K562 (cell line): ENCODE data around the gene TMIGD3. TPM values are rescaled to one million over a fixed set of nuclear protein-coding genes. Genes with fewer than 3 reads are reported as not detected.

Experiments
- ARID4B ChIP-seq: sonication (generic); formaldehyde crosslinking; IDR thresholded peaks from 2 replicates; pipeline ENCODE4 v1.8.0; 2022; ENCODE audit warnings: mild to moderate bottlenecking, missing genetic modification reagents
- ATF7 ChIP-seq: fragments of 450-650 bp; IDR thresholded peaks from 2 replicates; pipeline ENCODE4 v1.7.1; 2014; ENCODE audit warnings: mild to moderate bottlenecking, moderate library complexity
- FOXM1 ChIP-seq, 2 experiments: fragments of 450-650 bp in 1 of 2; sonication (generic) in 1 of 2; formaldehyde crosslinking in 1 of 2; IDR thresholded peaks; 2 replicates each; pipeline versions ENCODE4 v1.6.1 to v1.9.0; 2017 to 2022; ENCODE audit warnings: low read depth in 2 of 2, mild to moderate bottlenecking in 2 of 2, missing genetic modification reagents in 1 of 2, moderate library complexity in 1 of 2
- HOXB6 ChIP-seq: fragments of 250-450 bp; sonication (Bioruptor Pico); IDR thresholded peaks from 2 replicates; pipeline ENCODE4 v1.5.1; 2022; ENCODE audit warnings: mild to moderate bottlenecking, borderline replicate concordance
- JUNB ChIP-seq: fragments of 450-650 bp; formaldehyde crosslinking; conservative IDR thresholded peaks from 2 replicates; pipeline ENCODE4 v1.4.0; 2020; ENCODE audit warnings: mild to moderate bottlenecking
- JUND ChIP-seq, 2 experiments: IDR thresholded peaks; 2 replicates in 1 of 2; 3 replicates in 1 of 2; pipeline ENCODE4 v1.6.1; 2011; ENCODE audit warnings: borderline replicate concordance in 2 of 2, low read depth in 2 of 2, low read length in 2 of 2, improper control_type of control experiment in 1 of 2, missing biosample characterization in 1 of 2, missing genetic modification characterization in 1 of 2, missing genetic modification reagents in 1 of 2
- LCOR ChIP-seq: sonication (generic); formaldehyde crosslinking; IDR thresholded peaks from 2 replicates; pipeline ENCODE4 v1.8.0; 2022; ENCODE audit warnings: mild to moderate bottlenecking, missing genetic modification reagents
- MAX ChIP-seq: sonication (generic); formaldehyde crosslinking; IDR thresholded peaks from 2 replicates; pipeline ENCODE4 v1.9.0; 2022; ENCODE audit warnings: mild to moderate bottlenecking, missing genetic modification reagents
- PATZ1 ChIP-seq: fragments of 250-450 bp; sonication (Bioruptor Pico); IDR thresholded peaks from 2 replicates; pipeline ENCODE4 v1.5.0; 2020; ENCODE audit warnings: mild to moderate bottlenecking, borderline replicate concordance
- TCF7L2 ChIP-seq: fragments of 150-350 bp; IDR thresholded peaks from 2 replicates; pipeline ENCODE4 v1.6.1; 2016; ENCODE audit warnings: low read depth, mild to moderate bottlenecking, low read length, moderate library complexity
- ZBTB26 ChIP-seq: fragments of 450-650 bp; formaldehyde crosslinking; IDR thresholded peaks from 2 replicates; pipeline ENCODE4 v1.4.0; 2022; ENCODE audit warnings: missing genetic modification characterization
- ZBTB5 ChIP-seq: fragments of 450-650 bp; IDR thresholded peaks from 2 replicates; pipeline ENCODE4 v1.6.1; 2017; ENCODE audit warnings: antibody characterized with exemption
- ZBTB7A ChIP-seq: IDR thresholded peaks from 2 replicates; pipeline ENCODE4 v1.6.1; 2011; ENCODE audit warnings: low read depth, mild to moderate bottlenecking, low read length, moderate library complexity, borderline replicate concordance; ENCODE audit not compliant: control insufficient read depth
- ZNF449 ChIP-seq: fragments of 250-450 bp; sonication (Bioruptor Pico); IDR thresholded peaks from 2 replicates; pipeline ENCODE4 v1.8.0; 2022; ENCODE audit warnings: moderate library complexity, mild to moderate bottlenecking, inconsistent platforms
- polyA plus RNA-seq, 8 experiments: library from polyadenylated mRNA; depleted of rRNA in 4 of 8; stranded (reverse) in 5 of 8; unstranded in 3 of 8; fragments of >200 nt; fragmentation: Nextera tagmentation in 2 of 8; fragmentation: Illumina TruSeq in 1 of 8; extraction: Ambion mirVana in 2 of 8; extraction: Trizol in 1 of 8; gene quantifications; 2 replicates each; pipeline versions ENCODE4 v1.2.1 to v1.2.3, GENCODE V29; 2011 to 2014; ENCODE audit warnings: inconsistent platforms in 1 of 8, missing spikeins in 1 of 8
- total RNA-seq, 7 experiments: library from RNA; depleted of rRNA in 6 of 7; stranded (reverse); fragments of >200 nt in 6 of 7; fragmentation: Illumina TruSeq in 2 of 7; extraction: Trizol in 2 of 7; gene quantifications; 2 replicates each; pipeline versions ENCODE4 v1.2.1 to v1.2.3, GENCODE V29; 2011 to 2021; ENCODE audit warnings: low replicate concordance in 1 of 7

TMIGD3 gene
- total and polyA plus RNA-seq, 9 of the 15 experiments (the other 6 are each of a cell fraction or from before 2014, with no cell fraction given): 0.11 to 0.13 (median 0.11) TPM; not detected in 6

- TF ChIP-seq LCOR (CRISPR knock-in tag) (0 out of 2 replicates have a peak, but pooled peaks have one; percentile 14), JUND (IDR thresholded peaks at IDR 0.05; ENCODE audit: borderline replicate concordance, low read depth, low read length) (no peak), JUND (tag; IDR thresholded peaks at IDR 0.05; ENCODE audit: borderline replicate concordance, low read depth, low read length) (no peak), MAX (CRISPR knock-in tag) (no peak), ARID4B (CRISPR knock-in tag) (0 out of 2 replicates have a peak, but pooled peaks have one; percentile 12), JUNB (CRISPR knock-in tag) (no peak), PATZ1 (0 out of 2 replicates have a peak, but pooled peaks have one; percentile 45), ZBTB7A (peak; percentile 66; the same call in 1 of the 2 replicates), ZBTB26 (CRISPR knock-in tag) (peak; percentile 79; the same call in 1 of the 2 replicates), ZNF449 (CRISPR knock-in tag) (no peak), FOXM1 (IDR thresholded peaks at IDR 0.05; ENCODE audit: low read depth) (no peak), FOXM1 (CRISPR knock-in tag; IDR thresholded peaks at IDR 0.05; ENCODE audit: low read depth) (no peak), ATF7 (no peak), ZBTB5 (no peak), TCF7L2 (no peak), HOXB6 (no peak)
These were observed 53.8 kb downstream of the TMIGD3 start (continued) for GRCh38 chr1:111449703-111450017.
